ENCODE results near the gene HLA-G.
A peak's percentile ranks its signal among the peaks of the same experiment; 100 is the strongest.

Gene HLA-G

DNA sequence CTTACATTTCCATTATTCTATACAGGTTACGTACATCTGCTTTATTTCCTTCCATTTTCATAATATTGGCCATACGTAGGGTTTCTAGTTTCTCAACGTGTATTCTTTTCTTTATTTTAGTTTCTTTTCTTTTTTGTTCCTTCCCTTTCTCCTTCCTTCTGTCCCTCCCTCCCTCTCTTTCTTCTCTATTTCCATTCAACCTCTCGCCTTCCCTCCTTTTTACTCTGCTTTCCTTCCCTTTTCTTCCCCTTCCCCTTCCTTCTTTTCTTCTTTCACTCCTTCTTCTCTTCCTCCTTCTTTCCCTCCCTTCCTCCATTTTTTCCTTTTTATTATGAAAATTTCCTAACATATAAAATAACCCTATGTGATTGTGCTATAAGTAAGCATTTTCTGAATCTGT, 8.7 kb upstream of the HLA-G start:
- TF ChIP-seq, protein P1, sequence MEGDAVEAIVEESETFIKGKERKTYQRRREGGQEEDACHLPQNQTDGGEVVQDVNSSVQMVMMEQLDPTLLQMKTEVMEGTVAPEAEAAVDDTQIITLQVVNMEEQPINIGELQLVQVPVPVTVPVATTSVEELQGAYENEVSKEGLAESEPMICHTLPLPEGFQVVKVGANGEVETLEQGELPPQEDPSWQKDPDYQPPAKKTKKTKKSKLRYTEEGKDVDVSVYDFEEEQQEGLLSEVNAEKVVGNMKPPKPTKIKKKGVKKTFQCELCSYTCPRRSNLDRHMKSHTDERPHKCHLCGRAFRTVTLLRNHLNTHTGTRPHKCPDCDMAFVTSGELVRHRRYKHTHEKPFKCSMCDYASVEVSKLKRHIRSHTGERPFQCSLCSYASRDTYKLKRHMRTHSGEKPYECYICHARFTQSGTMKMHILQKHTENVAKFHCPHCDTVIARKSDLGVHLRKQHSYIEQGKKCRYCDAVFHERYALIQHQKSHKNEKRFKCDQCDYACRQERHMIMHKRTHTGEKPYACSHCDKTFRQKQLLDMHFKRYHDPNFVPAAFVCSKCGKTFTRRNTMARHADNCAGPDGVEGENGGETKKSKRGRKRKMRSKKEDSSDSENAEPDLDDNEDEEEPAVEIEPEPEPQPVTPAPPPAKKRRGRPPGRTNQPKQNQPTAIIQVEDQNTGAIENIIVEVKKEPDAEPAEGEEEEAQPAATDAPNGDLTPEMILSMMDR (IDR thresholded peaks at IDR 0.05), result no peak

DNA sequence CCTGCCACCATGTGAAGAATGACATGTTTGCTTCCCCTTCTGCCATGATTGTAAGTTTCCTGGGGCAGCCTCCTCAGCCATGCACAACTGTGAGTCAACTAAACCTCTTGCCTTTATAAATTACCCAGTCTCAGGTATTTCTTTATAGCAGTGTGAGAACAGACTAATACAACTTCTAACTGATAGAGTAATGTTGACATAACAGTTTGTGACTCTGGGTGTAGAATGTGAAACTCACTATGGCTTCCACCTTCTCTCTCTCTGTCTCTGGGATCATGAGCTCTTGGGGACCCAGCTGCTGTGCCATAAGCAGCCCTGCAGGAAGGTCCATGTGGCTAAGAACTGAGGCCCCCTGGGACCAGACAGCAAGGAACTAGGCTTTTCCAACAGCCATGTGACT, 3.5 kb upstream of the HLA-G start:
- no peak overlapping the region for H3K4me3 ChIP-seq
- intact Hi-C loops (cut with DNase I; ENCODE audit: low total_unique reads), result no loop called here
- H3K4me1 ChIP-seq, result peaks cover 0 to 11% (median 7%) of the 10 kb centered on the region in 4 donors
- no peaks in the 10 kb centered on the region for H3K9me3 ChIP-seq
- TF ChIP-seq, protein P1 (IDR thresholded peaks at IDR 0.05), result no peak
- no peaks in the 10 kb centered on the region for H3K36me3 ChIP-seq
- DNase-seq, result no peak
- peaks cover 4 to 21% of the 10 kb centered on the region in 2 donors for H3K27me3 ChIP-seq
- H3K27ac ChIP-seq, result no peak overlapping the region

More for the DNA sequence above, 8.7 kb upstream of the HLA-G start:
- peaks cover 0 to 2% of the 10 kb centered on the region in 2 donors for H3K27me3 ChIP-seq
- H3K4me3 ChIP-seq, result no peak overlapping the region
- intact Hi-C loops (cut with DNase I; ENCODE audit: low total_unique reads), result no loop called here
- H3K36me3 ChIP-seq, result no peaks in the 10 kb centered on the region
- no peaks in the 10 kb centered on the region for H3K9me3 ChIP-seq
- H3K4me1 ChIP-seq, result no peaks in the 10 kb centered on the region
- DNase-seq, result no peak
- H3K27ac ChIP-seq, result no peak overlapping the region

DNA sequence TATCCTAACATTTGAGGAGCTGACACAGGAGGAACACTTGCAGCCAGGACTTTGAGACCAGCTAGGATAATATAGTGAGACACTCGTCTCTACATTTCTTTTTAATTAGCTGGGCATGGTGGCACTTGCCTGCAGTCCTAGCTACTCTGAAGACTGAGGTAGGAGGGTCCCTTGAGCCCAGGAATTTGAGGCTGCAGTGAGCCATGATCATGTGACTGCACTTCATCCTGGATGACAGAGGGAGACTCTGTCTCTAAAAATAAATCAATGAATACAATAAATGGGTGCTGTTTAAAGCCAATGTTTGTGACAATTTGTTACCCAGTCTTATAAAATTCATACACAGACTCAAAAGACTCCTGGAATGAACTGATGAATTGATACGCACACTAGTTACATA, 1.8 kb upstream of the HLA-G start:
- intact Hi-C loops (cut with DNase I; ENCODE audit: low total_unique reads), result no loop called here
- H3K4me1 ChIP-seq, result peaks cover 0 to 11% (median 7%) of the 10 kb centered on the region in 4 donors
- no peak overlapping the region for H3K27ac ChIP-seq
- TF ChIP-seq, protein P1 (IDR thresholded peaks at IDR 0.05), result no peak
- DNase-seq, result no peak
- H3K36me3 ChIP-seq, result no peaks in the 10 kb centered on the region
- H3K4me3 ChIP-seq, result no peak overlapping the region
- peaks cover 4 to 34% of the 10 kb centered on the region in 2 donors for H3K27me3 ChIP-seq
- H3K9me3 ChIP-seq, result no peaks in the 10 kb centered on the region

DNA sequence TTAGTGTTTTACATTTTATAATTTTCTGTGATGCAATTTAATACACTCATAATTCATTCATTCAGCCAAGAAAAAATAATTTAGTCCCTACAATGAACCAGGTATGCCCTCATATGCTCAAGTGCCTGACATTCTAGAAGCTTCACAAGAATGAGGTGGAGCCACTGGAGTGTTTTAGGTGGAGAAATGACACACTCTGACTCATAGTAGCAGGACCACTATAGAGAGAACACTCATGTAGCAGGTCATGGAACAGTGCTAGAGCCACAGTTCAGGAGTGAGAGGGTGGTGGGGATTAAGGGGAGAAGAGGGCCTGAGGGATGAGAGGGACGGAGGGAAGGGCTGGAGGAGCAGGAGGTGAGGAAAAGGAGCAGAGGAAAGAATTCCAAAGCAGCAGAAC, 1.4 kb upstream of the HLA-G start:
- no peak for DNase-seq
- Histone ChIP-seq H3K36me3 (no peaks in the 10 kb centered on the region), H3K9me3 (no peaks in the 10 kb centered on the region), H3K4me3 (no peak overlapping the region), H3K4me1 (peaks cover 0 to 11% (median 7%) of the 10 kb centered on the region in 4 donors), H3K27ac (no peak overlapping the region), H3K27me3 (peaks cover 4 to 36% of the 10 kb centered on the region in 2 donors)
- TF ChIP-seq, protein P1 (IDR thresholded peaks at IDR 0.05), result no peak
- intact Hi-C loops (cut with DNase I; ENCODE audit: low total_unique reads), result no loop called here

DNA sequence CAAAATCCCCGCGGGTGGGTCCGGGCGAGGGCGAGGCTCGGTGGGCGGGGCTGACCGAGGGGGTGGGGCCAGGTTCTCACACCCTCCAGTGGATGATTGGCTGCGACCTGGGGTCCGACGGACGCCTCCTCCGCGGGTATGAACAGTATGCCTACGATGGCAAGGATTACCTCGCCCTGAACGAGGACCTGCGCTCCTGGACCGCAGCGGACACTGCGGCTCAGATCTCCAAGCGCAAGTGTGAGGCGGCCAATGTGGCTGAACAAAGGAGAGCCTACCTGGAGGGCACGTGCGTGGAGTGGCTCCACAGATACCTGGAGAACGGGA, 809 bp downstream of the HLA-G start:
- H3K4me3 ChIP-seq, result peak overlapping the region in 1 of 2 donors; percentile 25
- H3K36me3 ChIP-seq, result no peaks in the 10 kb centered on the region
- TF ChIP-seq, protein P1 (IDR thresholded peaks at IDR 0.05), result no peak
- no peak for DNase-seq
- no peaks in the 10 kb centered on the region for H3K9me3 ChIP-seq
- intact Hi-C loops (cut with DNase I; ENCODE audit: low total_unique reads), result no loop called here
- H3K27me3 ChIP-seq, result peaks cover 4 to 47% of the 10 kb centered on the region in 2 donors
- H3K4me1 ChIP-seq, result peaks cover 0 to 11% (median 7%) of the 10 kb centered on the region in 4 donors
- no peak overlapping the region for H3K27ac ChIP-seq

DNA sequence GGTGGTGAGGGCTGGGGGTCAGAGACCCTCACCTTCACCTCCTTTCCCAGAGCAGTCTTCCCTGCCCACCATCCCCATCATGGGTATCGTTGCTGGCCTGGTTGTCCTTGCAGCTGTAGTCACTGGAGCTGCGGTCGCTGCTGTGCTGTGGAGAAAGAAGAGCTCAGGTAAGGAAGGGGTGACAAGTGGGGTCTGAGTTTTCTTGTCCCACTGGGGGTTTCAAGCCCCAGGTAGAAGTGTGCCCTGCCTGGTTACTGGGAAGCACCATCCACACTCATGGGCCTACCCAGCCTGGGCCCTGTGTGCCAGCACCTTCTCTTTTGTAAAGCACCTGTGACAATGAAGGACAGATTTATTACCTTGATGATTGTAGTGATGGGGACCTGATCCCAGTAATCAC, 2.1 kb downstream of the HLA-G start:
- Histone ChIP-seq H3K36me3 (no peaks in the 10 kb centered on the region), H3K27me3 (peaks cover 4 to 48% of the 10 kb centered on the region in 2 donors), H3K4me3 (no peak overlapping the region), H3K9me3 (no peaks in the 10 kb centered on the region), H3K27ac (no peak overlapping the region), H3K4me1 (peaks cover 0 to 11% (median 7%) of the 10 kb centered on the region in 4 donors)
- no peak for DNase-seq
- intact Hi-C loops (cut with DNase I; ENCODE audit: low total_unique reads), result loop anchor here (5.0 kb wide), 1 partner anchor 87 kb away; no protein-coding TSS in a partner anchor
- TF ChIP-seq, protein P1 (IDR thresholded peaks at IDR 0.05), result no peak

All from tibial artery (tissue), 4 donors.